B cell (primary cell): Measurements from ENCODE around the gene ACSL4.

ENCODE experiments used
- EZH2 ChIP-seq: IDR thresholded peaks from 2 replicates; pipeline ENCODE4 v1.6.1; 2012; ENCODE audit warnings: borderline replicate concordance, low read depth, mild to moderate bottlenecking, moderate library complexity, low read length; ENCODE audit not compliant: insufficient read depth, poor library complexity, severe bottlenecking
- TF ChIP-seq, protein P1 (sequence below): fragments of 200-600 bp; IDR thresholded peaks from one replicate; pipeline ENCODE4 v1.8.0; 2022; ENCODE audit warnings: antibody characterized with exemption, mild to moderate bottlenecking

DNA sequence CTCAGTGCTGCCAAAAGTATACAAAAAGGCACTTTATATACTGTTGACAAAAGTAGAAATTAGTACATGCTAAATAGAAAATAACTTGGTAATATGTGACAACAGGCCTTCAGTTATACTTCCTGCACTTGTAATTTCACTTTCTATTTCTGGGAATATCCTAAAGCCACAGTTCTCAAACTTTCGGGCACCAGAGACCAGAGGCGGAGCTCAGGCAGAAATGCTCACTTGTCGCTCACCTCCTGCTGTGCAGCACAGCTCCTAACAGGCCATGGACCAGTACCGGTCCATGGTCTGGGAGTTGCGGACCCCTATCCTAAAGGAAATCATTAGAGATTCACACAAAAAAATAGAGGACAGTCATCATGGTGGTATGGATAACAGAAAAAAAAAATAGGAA is 25.7 kb downstream of the ACSL4 start:
- TF ChIP-seq, protein P1, sequence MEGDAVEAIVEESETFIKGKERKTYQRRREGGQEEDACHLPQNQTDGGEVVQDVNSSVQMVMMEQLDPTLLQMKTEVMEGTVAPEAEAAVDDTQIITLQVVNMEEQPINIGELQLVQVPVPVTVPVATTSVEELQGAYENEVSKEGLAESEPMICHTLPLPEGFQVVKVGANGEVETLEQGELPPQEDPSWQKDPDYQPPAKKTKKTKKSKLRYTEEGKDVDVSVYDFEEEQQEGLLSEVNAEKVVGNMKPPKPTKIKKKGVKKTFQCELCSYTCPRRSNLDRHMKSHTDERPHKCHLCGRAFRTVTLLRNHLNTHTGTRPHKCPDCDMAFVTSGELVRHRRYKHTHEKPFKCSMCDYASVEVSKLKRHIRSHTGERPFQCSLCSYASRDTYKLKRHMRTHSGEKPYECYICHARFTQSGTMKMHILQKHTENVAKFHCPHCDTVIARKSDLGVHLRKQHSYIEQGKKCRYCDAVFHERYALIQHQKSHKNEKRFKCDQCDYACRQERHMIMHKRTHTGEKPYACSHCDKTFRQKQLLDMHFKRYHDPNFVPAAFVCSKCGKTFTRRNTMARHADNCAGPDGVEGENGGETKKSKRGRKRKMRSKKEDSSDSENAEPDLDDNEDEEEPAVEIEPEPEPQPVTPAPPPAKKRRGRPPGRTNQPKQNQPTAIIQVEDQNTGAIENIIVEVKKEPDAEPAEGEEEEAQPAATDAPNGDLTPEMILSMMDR, result no peak
- TF ChIP-seq EZH2, result no peak
